ENCODE measurements around the gene SYVN1.

Gene SYVN1

DNA sequence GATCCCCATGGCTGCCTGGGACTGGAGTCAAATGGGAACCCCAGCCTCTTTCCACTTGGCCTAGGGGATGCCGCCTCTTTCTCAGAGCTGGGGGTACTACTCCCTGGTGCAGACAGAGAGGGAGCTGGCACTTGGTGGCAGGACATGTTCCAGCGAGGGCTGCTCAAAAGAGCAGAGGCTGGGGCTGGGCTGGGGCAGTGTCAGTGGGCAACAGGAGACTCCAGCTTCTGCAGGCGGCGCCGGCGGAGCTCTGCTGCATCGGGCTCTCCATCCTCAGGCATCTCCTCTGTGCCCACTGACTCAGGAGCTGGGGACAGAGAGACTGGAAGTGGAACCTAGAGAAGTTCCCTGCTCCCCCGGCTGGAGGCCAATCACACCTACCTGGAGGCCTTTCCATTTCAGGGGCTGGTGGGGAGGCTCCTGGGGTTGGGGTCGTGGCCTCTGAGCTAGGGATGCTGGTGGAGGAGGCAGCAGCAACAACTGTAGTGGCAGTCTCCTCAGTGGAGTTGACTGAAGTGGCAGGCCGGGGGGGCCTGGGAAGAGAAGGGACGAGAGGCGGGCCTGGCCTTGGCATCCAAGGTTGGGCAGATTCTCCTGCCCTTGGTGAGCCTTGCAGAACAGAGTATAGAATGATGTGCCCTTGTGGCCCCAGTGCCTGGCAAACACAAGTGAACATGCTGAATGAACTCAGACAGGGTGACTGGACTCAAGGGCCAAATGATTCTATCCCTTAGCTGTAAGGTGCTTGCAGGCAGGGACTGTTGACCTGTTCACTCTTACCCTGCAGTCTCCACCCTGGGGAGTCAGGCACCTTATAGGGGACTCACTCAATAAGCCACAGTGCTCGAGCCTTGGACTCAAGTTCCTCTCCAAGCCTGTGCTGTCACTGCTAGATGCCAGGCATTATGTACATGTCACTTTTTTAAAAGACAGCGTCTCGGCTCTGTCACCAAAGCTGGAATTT lies 5.9 kb downstream of the SYVN1 start:
- peaks cover 70 to 86% of the 10 kb centered on the region in 2 donors for H3K36me3 ChIP-seq (ENCODE audit: control insufficient read depth in 2 of 2, insufficient read depth in 2 of 2, low read length in 2 of 2)
- no peak overlapping the region for H3K9ac ChIP-seq (ENCODE audit: low read depth in 1 of 2, low read length in 2 of 2)
- H3K4me1 ChIP-seq (ENCODE audit: control insufficient read depth in 2 of 2, insufficient read depth in 2 of 2, low read length in 2 of 2), result peaks cover 11 to 12% of the 10 kb centered on the region in 2 donors
- no peaks in the 10 kb centered on the region for H3K9me3 ChIP-seq (ENCODE audit: control insufficient read depth in 2 of 2, low read length in 2 of 2)
- no peak overlapping the region for H3K4me3 ChIP-seq (ENCODE audit: low read length in 2 of 2)
- H3K27me3 ChIP-seq (ENCODE audit: control insufficient read depth in 2 of 2, insufficient read depth in 2 of 2, low read length in 2 of 2), result no peaks in the 10 kb centered on the region
- no peak overlapping the region for H3K27ac ChIP-seq (ENCODE audit: low read depth in 2 of 2, low read length in 2 of 2)

DNA sequence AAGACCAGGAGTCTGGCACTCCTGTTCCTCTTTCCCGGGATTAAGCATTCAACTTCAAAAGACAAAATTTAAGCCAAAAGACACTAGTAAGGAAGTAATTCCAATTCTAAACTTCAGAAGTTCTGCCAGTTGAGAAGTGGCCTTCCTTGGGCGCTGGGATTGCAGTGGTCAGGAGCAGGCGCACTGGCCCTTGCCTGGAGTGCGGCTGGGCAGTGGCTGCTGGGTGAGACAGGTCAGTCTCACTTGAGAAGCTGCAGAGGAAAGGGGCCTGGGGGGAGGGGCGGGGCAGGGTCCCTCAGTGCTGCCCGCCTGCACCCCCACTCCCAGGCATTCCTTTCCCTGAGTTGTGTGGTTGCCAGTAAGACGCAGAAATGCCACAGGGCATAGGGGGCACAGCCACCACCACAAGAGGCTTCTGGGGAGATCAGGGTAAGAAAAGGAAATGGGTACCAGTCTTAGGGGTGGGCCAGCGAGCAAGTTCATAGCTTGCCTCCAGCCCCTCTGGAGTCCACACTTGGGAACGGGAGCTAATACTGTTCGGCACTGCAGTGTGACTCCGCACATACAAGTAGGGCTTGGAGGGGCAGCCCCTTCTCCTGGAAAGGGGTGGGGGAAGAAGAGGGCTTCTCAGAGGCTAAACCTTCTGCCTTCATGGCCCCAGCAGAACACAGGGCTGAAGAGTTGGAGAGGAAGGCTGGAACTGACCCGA lies 6.7 kb downstream of the SYVN1 start:
- H3K4me3 ChIP-seq (ENCODE audit: low read length in 2 of 2), result no peak overlapping the region
- H3K36me3 ChIP-seq (ENCODE audit: control insufficient read depth in 2 of 2, insufficient read depth in 2 of 2, low read length in 2 of 2), result peaks cover 69 to 82% of the 10 kb centered on the region in 2 donors
- no peak overlapping the region for H3K27ac ChIP-seq (ENCODE audit: low read depth in 2 of 2, low read length in 2 of 2)
- H3K9me3 ChIP-seq (ENCODE audit: control insufficient read depth in 2 of 2, low read length in 2 of 2), result no peaks in the 10 kb centered on the region
- H3K4me1 ChIP-seq (ENCODE audit: control insufficient read depth in 2 of 2, insufficient read depth in 2 of 2, low read length in 2 of 2), result peaks cover 8 to 9% of the 10 kb centered on the region in 2 donors
- H3K9ac ChIP-seq (ENCODE audit: low read depth in 1 of 2, low read length in 2 of 2), result no peak overlapping the region
- no peaks in the 10 kb centered on the region for H3K27me3 ChIP-seq (ENCODE audit: control insufficient read depth in 2 of 2, insufficient read depth in 2 of 2, low read length in 2 of 2)

DNA sequence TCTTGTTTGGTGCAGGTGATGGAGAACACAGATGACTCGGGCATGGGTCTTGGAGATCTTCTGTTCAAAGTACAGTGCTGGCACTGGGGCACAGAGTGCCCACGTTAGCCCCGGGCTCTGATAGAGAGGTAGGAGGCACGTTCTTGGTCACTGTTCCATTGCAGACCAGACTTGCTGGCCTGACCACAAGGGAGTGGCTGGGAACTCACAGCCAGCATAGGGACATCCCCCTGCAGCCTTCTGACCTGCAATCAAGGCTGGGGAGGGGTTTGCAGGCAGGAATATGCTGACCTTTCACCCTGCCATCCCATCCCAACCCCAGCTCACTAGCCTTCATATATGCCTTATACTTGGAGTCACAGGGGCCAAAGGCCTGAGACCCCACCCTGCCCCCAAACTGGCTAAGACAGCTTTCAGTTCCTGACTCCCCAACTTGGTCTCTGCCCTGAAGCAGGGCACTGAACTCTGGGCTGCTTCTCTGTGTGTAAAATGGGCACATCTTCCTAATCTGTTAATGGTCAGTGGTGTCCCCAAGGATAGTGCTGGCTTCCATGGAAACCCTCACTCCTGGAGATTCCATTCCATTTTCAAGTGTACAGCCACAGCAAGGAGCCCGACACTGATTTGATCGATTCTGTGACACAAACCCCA lies 7.6 kb downstream of the SYVN1 start:
- Histone ChIP-seq H3K36me3 (ENCODE audit: control insufficient read depth in 2 of 2, insufficient read depth in 2 of 2, low read length in 2 of 2) (peaks cover 61 to 74% of the 10 kb centered on the region in 2 donors), H3K4me3 (ENCODE audit: low read length in 2 of 2) (no peak overlapping the region), H3K27me3 (ENCODE audit: control insufficient read depth in 2 of 2, insufficient read depth in 2 of 2, low read length in 2 of 2) (no peaks in the 10 kb centered on the region), H3K9ac (ENCODE audit: low read depth in 1 of 2, low read length in 2 of 2) (no peak overlapping the region), H3K4me1 (ENCODE audit: control insufficient read depth in 2 of 2, insufficient read depth in 2 of 2, low read length in 2 of 2) (peaks cover 5 to 6% of the 10 kb centered on the region in 2 donors), H3K9me3 (ENCODE audit: control insufficient read depth in 2 of 2, low read length in 2 of 2) (no peaks in the 10 kb centered on the region), H3K27ac (ENCODE audit: low read depth in 2 of 2, low read length in 2 of 2) (no peak overlapping the region)

DNA sequence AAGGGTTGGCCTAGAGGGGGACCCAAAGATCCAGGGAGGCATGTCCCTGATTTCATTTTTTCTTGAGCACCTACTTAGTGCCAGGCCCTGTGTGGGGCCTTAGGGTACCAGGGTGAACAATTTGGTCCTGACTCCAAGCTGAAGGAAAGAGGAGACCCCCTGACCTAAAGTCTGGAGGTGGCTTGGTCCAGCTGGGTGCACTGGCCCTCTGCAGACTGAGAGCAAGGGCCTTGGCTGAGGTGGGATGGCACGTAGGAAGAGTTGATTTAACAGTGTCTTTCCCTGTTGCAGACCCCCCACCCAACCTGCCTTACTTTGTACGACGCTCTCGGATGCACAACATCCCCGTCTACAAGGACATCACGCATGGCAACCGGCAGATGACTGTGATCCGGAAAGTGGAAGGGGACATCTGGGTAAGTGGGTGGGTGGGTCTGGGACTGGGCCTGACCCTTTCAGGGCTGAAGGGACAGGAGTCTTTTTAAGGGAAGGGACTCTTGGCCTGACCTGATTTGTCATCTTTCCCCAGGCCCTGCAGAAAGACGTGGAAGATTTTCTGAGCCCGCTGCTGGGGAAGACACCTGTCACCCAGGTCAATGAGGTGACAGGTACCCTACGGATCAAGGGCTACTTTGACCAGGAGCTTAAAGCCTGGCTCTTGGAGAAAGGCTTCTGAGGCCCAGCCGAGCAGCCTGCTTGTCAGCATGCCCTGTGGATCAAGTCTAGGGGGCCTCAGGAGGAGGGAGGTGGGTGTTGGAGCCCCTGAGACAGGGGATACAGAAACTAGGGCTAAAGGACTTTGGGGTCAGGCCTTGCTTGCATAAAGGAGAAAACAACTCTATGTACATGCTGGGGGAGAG lies 8.9 kb downstream of the SYVN1 start:
- Histone ChIP-seq H3K4me3 (ENCODE audit: low read length in 2 of 2) (no peak overlapping the region), H3K9me3 (ENCODE audit: control insufficient read depth in 2 of 2, low read length in 2 of 2) (no peaks in the 10 kb centered on the region), H3K4me1 (ENCODE audit: control insufficient read depth in 2 of 2, insufficient read depth in 2 of 2, low read length in 2 of 2) (peaks cover 15 to 16% of the 10 kb centered on the region in 2 donors), H3K9ac (ENCODE audit: low read depth in 1 of 2, low read length in 2 of 2) (no peak overlapping the region), H3K36me3 (ENCODE audit: control insufficient read depth in 2 of 2, insufficient read depth in 2 of 2, low read length in 2 of 2) (peaks cover 52 to 66% of the 10 kb centered on the region in 2 donors), H3K27me3 (ENCODE audit: control insufficient read depth in 2 of 2, insufficient read depth in 2 of 2, low read length in 2 of 2) (no peaks in the 10 kb centered on the region), H3K27ac (ENCODE audit: low read depth in 2 of 2, low read length in 2 of 2) (no peak overlapping the region)

DNA sequence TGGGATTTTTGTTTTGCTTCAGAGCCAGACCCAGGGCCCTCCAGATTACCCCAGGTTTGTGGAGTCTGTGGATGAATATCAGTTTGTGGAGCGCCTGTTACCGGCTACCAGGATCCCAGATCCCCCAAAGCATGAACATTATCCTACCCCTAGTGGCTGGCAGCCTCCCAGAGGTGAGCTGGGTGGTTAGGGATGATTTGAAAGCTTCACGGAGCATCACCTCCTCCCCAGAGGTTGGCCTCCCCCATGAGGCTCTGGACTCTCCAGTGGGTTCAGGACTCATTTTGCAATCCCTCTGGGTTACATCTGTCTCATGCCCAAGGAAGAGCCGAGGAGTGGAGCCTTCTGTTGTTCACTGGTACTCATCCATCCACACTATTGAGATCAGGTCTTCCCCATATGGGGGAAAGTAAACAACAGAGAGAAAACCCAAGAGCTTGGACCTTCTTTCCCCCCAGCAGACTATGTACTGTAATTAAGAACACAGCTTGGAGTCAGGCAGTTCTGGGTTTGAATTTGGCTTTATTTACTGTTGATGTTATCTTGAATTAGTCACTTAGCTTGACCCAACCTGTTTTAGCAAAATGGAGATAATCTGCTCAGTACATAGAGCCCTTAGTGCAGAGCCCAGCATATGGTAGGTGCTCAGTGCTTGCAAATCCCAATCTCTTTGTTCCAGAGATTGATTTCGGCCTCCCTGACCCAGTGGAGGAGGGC lies 9.7 kb downstream of the SYVN1 start:
- Histone ChIP-seq H3K4me3 (ENCODE audit: low read length in 2 of 2) (no peak overlapping the region), H3K9me3 (ENCODE audit: control insufficient read depth in 2 of 2, low read length in 2 of 2) (no peaks in the 10 kb centered on the region), H3K27me3 (ENCODE audit: control insufficient read depth in 2 of 2, insufficient read depth in 2 of 2, low read length in 2 of 2) (no peaks in the 10 kb centered on the region), H3K27ac (ENCODE audit: low read depth in 2 of 2, low read length in 2 of 2) (no peak overlapping the region), H3K36me3 (ENCODE audit: control insufficient read depth in 2 of 2, insufficient read depth in 2 of 2, low read length in 2 of 2) (peaks cover 52 to 66% of the 10 kb centered on the region in 2 donors), H3K9ac (ENCODE audit: low read depth in 1 of 2, low read length in 2 of 2) (no peak overlapping the region), H3K4me1 (ENCODE audit: control insufficient read depth in 2 of 2, insufficient read depth in 2 of 2, low read length in 2 of 2) (peaks cover 15 to 16% of the 10 kb centered on the region in 2 donors)

DNA sequence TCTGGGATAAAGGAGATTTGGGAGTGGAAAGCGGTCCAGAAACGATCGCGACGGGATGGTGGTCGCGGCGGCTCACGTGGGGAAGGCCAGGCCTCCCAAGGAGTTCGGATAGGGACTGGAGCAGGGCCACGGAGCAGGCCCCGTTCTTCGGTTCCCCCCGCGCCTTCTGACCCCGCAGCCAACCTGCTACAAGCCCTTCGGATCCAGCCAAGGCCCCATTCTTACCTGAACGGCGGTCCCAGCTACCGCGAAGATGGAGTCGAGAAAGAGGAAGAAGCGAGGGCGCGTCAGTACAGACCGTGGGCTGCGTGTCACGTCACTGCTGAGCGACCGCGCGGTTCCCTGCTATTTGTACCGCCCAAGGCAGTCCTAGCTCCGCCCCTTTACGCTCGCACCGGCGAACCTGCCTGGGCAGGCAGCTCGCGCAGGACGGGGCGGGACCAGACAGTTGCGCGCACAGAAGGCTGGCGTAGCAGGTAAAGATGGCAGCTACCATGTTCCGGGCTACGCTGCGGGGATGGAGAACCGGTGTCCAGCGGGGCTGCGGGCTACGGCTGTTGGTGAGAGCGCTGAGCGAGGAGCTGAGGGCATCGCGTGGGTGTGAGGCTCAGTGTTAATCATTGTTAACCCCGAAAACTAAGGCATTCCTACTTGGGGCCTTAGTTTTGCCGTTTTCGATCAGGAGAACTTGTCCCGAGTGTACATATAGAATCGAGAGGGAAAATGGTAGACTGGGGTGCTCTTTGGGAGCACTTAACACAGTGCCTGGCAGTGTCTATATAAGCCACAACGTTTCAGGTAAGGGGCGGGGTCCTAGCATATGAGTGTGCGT lies 12.2 kb downstream of the SYVN1 start, which contains the start of the genes FAU and MRPL49:
FAU (minus strand) TSS at position 270 of the 832 bp plus-strand sequence. CDS start 321 bp downstream, outside the sequence.
MRPL49 (plus strand) TSS at position 457 of the 832 bp plus-strand sequence; CDS start at position 483, 26 bp downstream.
- Histone ChIP-seq H3K9me3 (ENCODE audit: control insufficient read depth in 2 of 2, low read length in 2 of 2) (no peaks in the 10 kb centered on the region), H3K36me3 (ENCODE audit: control insufficient read depth in 2 of 2, insufficient read depth in 2 of 2, low read length in 2 of 2) (peaks cover 44 to 50% of the 10 kb centered on the region in 2 donors), H3K4me3 (ENCODE audit: low read length in 2 of 2) (peak within 1 kb of the TSS; percentile 95 to 98), H3K4me1 (ENCODE audit: control insufficient read depth in 2 of 2, insufficient read depth in 2 of 2, low read length in 2 of 2) (peaks cover 15 to 16% of the 10 kb centered on the region in 2 donors), H3K27ac (ENCODE audit: low read depth in 2 of 2, low read length in 2 of 2) (peak within 1 kb of the TSS; percentile 90 to 94), H3K27me3 (ENCODE audit: control insufficient read depth in 2 of 2, insufficient read depth in 2 of 2, low read length in 2 of 2) (no peaks in the 10 kb centered on the region), H3K9ac (ENCODE audit: low read depth in 1 of 2, low read length in 2 of 2) (peak within 1 kb of the TSS; percentile 96 to 98)

DNA sequence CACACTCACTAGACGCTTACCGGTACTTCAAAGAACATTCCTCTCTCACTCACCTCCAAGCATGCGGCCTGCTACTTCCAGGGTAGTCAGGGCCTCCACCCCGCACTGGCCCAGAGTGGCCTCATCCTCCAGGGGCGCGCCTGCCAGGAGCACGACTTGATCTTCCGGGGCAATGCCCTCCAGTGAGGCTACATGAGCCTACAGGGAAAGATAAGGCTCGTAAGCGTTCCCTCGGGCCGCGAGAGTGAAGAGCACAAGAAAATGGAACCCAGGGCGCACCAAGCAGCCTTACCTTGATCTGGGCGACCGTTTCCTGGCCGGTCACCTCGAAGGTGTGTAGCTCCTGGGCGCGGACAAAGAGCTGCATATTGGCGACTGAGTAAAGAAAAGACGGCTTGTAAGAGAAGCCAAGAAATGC lies 12.9 kb downstream of the SYVN1 start:
- no peaks in the 10 kb centered on the region for H3K9me3 ChIP-seq (ENCODE audit: control insufficient read depth in 2 of 2, low read length in 2 of 2)
- peak overlapping the region; percentile 85 to 98 for H3K9ac ChIP-seq (ENCODE audit: low read depth in 1 of 2, low read length in 2 of 2)
- H3K27ac ChIP-seq (ENCODE audit: low read depth in 2 of 2, low read length in 2 of 2), result peak overlapping the region; percentile 90 to 94
- H3K27me3 ChIP-seq (ENCODE audit: control insufficient read depth in 2 of 2, insufficient read depth in 2 of 2, low read length in 2 of 2), result no peaks in the 10 kb centered on the region
- peak overlapping the region; percentile 95 to 98 for H3K4me3 ChIP-seq (ENCODE audit: low read length in 2 of 2)
- H3K36me3 ChIP-seq (ENCODE audit: control insufficient read depth in 2 of 2, insufficient read depth in 2 of 2, low read length in 2 of 2), result peaks cover 37 to 44% of the 10 kb centered on the region in 2 donors
- H3K4me1 ChIP-seq (ENCODE audit: control insufficient read depth in 2 of 2, insufficient read depth in 2 of 2, low read length in 2 of 2), result peaks cover 21% of the 10 kb centered on the region in 2 donors

DNA sequence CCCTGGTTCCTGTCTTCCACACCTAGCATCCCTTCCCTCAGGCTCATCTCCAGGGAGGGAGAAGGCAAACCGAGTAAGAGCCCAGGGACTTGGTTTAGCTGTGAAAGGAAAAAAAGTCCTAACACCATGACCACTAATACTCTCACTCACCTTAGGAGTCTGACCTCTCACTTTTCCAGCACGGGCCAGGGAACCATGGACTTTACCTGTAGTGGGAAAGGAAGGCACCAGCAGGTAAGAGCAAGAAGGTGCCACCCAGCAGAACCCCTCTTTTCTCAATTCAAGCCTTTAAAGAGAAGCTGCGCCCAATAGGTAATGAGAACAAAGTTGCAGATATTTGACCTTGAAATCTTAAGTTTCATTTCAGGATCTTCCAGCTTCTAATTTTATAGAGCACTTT lies 13.5 kb downstream of the SYVN1 start:
- Histone ChIP-seq H3K27me3 (ENCODE audit: control insufficient read depth in 2 of 2, insufficient read depth in 2 of 2, low read length in 2 of 2) (no peaks in the 10 kb centered on the region), H3K9me3 (ENCODE audit: control insufficient read depth in 2 of 2, low read length in 2 of 2) (no peaks in the 10 kb centered on the region), H3K4me3 (ENCODE audit: low read length in 2 of 2) (peak overlapping the region; percentile 95 to 98), H3K36me3 (ENCODE audit: control insufficient read depth in 2 of 2, insufficient read depth in 2 of 2, low read length in 2 of 2) (peaks cover 37 to 38% of the 10 kb centered on the region in 2 donors), H3K4me1 (ENCODE audit: control insufficient read depth in 2 of 2, insufficient read depth in 2 of 2, low read length in 2 of 2) (peaks cover 27% of the 10 kb centered on the region in 2 donors), H3K9ac (ENCODE audit: low read depth in 1 of 2, low read length in 2 of 2) (peak overlapping the region; percentile 85 to 98), H3K27ac (ENCODE audit: low read depth in 2 of 2, low read length in 2 of 2) (peak overlapping the region; percentile 90 to 94)
